A549 (cell line): ENCODE results near the gene ORC1.
A peak's percentile ranks its signal among the peaks of the same experiment; 100 is the strongest.

Experiments used
- BCL3 ChIP-seq: fragments of >200 bp; sonication (Bioruptor Twin); formaldehyde crosslinking; IDR thresholded peaks from 3 replicates; pipeline ENCODE4 v1.6.1; 2016
- CTCF ChIP-seq: fragments of >200 bp; sonication (Bioruptor Twin); formaldehyde crosslinking; IDR thresholded peaks from 3 replicates; pipeline ENCODE4 v1.5.1; 2016
- MAFK ChIP-seq: fragments of 450-650 bp; IDR thresholded peaks from 2 replicates; pipeline ENCODE4 v1.6.1; 2014; ENCODE audit not compliant: partially characterized antibody

DNA sequence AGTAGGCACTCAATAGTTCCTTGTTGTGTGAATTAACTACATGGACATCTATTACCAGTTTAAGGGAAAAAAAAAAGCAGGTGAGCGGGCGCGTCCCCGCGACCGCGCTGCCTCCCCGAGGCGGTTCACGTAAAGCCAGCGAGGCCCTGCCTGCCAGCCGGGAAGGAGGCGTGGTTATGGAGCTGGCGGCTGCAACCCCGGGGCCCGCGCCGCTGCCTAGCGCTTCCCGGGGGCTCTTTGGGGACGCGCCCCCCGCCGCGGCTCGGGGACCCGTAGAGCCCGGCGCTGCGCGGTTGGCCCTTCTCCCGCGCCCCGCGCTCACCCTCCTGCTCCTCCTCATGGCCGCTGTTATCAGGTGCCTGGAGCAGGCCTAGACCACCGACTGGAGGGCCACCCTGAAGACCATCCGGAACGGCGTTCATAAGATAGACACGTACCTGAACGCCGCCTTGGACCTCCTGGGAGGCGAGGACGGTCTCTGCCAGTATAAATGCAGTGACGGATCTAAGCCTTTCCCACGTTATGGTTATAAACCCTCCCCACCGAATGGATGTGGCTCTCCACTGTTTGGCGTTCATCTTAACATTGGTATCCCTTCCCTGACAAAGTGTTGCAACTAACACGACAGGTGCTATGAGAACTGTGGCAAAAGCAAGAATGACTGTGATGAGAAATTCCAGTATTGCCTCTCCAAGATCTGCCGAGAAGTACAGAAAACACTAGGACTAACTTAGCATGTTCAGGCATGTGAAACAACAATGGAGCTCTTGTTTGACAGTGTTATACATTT, 35.6 kb downstream of the ORC1 start:
- TF ChIP-seq CTCF (0 out of 3 replicates have a peak, but pooled peaks have one; percentile 7), BCL3 (no peak), MAFK (no peak)
